Measurements from ENCODE around the gene FANCI.

The FANCI gene

GRCh38 chr15:89334510-89335297, 90.9 kb downstream of the FANCI start, which contains the start of gene POLG:
Gene POLG, minus strand, starts transcription at chr15:89334824. Its CDS starts 1,070 bp downstream, at chr15:89333754.
- peak; percentile 94 to 98 for DNase-seq

- DNase-seq: no peak
Measured at GRCh38 chr15:89335298-89336041, 91.7 kb downstream of the FANCI start.

DNA sequence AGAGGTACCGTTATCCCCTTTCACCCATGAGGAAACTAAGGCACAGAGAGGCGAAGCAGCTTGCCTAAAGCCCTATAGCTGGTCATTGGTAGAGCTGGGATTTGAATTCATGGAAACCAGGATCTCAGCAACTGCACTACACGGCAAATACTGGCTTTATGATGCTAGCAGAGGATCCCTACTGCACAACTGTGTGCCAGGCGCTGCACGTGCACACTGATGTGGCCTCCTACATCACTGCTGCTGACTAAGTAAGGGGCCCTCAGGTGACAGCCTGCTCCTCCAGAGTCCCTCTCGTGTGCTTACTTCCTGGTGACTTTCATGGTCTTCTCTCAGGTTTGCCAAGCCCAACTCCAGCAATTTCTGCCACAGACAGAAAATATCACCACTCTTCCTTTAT, 94.3 kb downstream of the FANCI start:
- DNase-seq: no peak

GRCh38 chr15:89340573-89340972, 96.8 kb downstream of the FANCI start:
- DNase-seq: no peak

- no peak for DNase-seq
Measured at GRCh38 chr15:89341316-89342005, 97.7 kb downstream of the FANCI start.

DNA sequence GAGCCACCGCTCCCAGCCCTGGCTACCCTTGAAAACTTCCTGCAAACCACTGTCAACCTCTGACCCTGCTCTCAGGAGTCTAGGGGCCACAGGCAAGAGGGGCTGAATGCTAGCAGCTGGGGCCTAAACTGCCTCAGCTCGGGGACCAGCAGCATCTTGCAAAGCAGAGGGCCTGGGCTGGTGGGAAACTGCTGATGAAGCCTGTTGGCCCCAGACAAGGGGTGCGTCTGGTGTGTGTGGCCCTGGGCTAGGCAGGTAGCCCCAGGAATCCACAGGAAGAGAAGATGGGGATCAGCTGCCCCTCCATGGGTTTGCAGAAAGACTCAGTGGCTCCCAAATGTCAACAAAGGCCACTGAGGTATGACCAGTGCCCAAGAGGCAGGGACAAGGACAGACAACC, 99.1 kb downstream of the FANCI start:
- DNase-seq: no peak

GRCh38 chr15:89345248-89345647, 101.5 kb downstream of the FANCI start:
- no peak for DNase-seq

- peak in 1 of 2 experiments; percentile 27 for DNase-seq
Measured at GRCh38 chr15:89346516-89347231, 102.9 kb downstream of the FANCI start.

DNA sequence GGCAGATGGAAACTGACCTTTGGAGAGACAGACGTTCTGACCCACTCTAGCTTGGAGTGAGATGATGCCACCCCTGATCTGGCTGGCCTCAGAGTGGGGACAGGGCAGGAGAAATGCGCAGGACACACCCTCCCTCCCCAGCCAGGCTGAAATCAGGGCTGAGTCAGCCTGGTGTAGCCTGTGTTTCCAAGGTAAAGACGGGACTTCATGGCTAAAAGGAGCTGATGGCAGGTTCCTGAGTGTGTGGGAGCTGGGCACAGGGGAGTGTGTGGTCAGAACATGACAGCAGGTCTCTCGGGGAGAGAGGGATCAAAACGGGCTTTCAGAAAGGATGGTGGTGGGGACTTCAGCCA, 105.4 kb downstream of the FANCI start:
- no peak for DNase-seq

DNA sequence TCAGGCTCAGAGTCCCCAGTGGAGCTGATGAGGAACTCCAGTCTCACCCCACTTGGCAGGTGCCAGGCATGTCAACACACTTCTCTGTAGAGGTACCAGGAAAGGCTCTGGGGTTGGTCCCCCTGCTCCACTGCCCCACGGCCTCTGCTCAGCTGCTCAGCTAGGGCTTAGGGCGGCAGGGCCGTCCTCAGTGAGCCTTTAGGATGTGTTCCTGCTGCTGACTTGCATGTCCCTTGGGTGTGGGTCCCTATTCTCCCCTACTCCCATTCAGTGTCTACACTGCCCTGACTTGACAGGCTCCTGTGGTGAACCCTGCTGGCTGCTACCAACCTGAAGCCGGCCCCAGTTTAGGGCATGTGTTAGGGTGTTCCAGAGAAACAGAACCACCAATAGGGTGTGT, 108.7 kb downstream of the FANCI start:
- no peak for DNase-seq

- DNase-seq: no peak
Measured at GRCh38 chr15:89353991-89354390, 110.2 kb downstream of the FANCI start.

GRCh38 chr15:89356634-89357298, 113.0 kb downstream of the FANCI start:
- peak; percentile 12 to 50 for DNase-seq

DNA sequence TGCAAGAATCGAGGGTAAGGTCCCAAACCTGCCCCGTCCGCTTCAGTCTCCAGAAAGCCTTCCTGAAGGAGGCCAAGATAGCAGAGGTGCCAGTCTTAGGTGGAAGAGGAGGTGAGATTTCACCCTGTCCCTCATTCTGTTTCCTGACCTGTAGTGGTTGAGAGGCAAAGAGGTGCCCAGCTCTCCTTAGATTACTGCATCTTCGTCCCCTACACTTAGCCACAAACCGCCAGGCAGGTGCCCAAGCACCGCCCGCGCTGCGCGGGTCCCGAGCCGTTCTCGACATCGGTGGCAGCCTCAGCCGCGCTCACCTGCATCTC, 114.6 kb downstream of the FANCI start:
- no peak for DNase-seq

DNA sequence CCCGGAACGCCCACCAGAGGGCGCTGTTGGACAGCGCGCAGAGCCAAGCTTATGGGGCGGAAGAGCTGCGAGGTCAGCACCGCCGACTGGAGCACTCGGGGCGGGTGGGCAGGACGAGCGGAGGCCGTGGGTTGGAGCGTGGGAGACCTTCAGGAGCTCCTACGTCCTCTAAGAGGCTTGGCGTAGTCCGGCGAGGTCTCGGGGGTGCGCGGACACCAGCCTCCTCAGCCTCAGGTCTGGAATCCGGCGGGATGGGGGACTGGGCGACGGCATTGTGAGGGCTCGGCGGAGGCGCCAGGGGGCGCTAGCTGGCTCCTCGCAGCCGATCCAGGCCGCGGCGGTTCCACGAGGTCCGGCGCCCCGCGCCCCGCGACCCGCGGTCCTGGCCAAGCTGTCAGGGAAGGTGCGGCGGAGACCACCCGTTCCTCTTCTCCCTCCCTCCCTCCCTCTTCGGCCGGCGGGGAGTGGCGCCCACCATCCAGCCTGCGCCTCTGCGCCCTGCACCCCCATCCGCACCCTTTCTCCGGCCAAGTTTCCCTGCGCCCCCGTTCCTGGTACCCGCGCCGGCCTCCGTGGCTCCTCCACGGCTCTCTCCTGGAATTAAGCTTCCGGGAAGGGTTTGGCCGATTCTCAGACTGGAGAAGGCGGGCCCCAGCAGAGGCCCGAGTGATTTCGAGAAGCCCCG, 115.1 kb downstream of the FANCI start:
- peak; percentile 42 to 82 for DNase-seq

DNA sequence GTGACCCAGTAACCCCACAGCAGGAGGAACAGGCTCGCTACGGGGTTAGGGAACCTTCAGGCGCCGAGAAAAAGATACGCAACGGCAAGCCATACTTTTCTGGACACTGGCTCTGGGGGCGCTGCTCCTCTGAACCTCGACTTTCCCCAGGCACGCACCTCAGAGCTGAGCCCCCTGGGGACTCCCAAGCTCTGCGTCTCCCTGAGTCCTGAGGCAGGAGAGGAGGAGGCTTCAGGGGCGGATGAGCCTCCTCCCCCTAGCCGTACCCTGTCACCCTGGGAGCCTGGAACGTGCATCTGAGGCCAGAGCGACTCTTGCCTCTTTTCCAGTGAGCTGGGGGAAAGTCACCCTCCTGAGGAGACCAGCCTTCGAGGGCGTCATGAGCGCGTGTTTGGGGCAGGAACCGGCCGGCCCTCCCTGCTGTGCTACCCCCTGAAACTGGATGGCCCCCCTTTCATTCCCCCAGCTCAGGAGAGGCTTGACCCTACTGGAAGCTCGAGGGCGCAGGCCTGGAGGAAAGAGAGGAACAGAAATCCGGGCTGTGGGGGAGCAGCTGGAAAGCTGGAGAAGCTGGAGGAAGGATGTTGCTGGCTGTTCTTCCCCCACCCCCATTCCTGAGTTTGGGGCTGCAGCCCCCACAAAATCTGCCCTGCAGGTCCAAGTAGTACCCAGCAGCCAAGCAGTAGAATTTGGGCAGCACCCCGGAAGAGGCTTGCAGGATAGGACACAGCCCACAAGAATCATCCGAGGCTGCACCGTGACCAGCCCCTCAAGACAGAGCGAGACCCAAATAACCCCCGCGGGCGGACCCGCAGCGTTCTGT, 115.9 kb downstream of the FANCI start:
- no peak for DNase-seq

- no peak for DNase-seq
Measured at GRCh38 chr15:89360294-89360971, 116.7 kb downstream of the FANCI start.

- DNase-seq: peak; percentile 66 to 76
Measured at GRCh38 chr15:89361451-89362202, 117.8 kb downstream of the FANCI start.

DNA sequence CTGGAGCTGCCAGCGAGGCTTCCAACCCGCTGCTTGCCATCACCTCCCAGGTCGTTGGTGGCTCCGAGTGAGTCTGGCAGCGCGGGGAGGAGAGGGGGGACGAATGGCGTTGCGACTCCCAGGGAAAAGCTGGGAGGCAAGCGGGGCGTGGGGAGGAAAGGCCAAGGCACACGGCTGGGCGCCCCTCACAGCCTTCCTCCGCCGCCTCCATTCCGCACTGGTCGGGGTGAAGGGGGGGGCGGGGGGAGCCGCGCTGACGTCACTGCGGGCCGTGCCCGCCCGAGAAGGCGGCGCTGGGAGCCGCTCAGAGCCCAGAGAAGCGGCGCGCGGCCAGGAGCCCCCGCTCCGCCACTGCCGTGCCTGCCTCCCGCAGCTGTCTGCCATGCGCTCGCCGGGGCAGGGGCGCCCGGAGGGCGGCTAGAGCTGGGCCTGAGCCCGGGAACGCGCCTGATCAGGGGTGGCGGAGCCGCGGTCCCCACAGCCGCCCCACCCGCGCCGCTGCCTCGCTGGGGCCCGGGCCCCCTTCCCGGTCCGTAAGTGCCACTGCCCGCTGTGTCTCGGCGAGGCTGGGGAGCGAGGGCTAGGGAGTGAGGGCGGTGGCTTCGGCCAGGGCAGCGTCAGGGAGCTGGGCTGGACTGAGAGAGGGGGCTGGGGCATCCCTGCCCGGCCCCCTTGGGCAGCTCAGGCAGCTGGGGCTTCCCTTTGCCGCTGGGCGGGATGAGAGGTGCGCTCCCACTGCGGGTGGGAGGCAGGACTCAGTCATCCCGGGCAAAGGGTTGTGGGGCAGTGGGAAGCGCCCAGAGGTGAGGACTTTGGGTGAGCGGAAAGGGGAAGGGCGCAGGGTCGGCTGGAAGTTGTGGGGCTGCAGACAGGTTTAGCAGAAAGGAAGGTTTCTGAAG, 118.7 kb downstream of the FANCI start:
- peak; percentile 65 to 82 for DNase-seq

DNA sequence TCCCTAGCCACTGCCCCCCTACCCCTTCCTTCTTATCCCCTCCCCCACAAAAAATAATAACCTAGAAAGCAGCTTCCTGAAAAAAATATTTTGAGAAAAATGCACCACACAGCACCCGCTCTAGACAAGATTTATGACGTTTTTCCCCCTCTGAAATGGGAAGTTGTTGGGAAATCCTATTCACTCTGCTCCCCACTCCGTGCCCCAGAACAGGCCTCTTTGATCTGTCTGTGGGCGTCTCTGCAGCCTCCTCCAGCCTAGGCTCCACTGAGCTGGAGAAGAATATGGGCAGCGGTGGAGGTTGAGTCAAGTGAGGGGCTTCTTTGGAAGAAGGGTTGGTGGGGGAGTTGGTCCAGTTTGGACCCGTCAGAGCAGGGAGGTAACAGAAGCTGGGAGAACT, 119.4 kb downstream of the FANCI start:
- no peak for DNase-seq

Data from NCI-H446 (cell line).